Activated CD4-positive, alpha-beta T cell treated with anti-CD3 and anti-CD28 coated beads for 4 hours (primary cell): ENCODE results near the gene CD160.
"Not testable (repeated sequence)": the region's sequence is repeated elsewhere in the genome, so short reads cannot be mapped to it uniquely, and the experiment has no call there.

ENCODE experiments used
- DNase-seq, 2 donors: peaks; one replicate each; pipeline ENCODE4 v3.0.0-alpha.2; 2020

The CD160 gene

GRCh38 chr1:145759721-145760120 lies 40.4 kb downstream of the CD160 start:
- DNase-seq: no peak

DNA sequence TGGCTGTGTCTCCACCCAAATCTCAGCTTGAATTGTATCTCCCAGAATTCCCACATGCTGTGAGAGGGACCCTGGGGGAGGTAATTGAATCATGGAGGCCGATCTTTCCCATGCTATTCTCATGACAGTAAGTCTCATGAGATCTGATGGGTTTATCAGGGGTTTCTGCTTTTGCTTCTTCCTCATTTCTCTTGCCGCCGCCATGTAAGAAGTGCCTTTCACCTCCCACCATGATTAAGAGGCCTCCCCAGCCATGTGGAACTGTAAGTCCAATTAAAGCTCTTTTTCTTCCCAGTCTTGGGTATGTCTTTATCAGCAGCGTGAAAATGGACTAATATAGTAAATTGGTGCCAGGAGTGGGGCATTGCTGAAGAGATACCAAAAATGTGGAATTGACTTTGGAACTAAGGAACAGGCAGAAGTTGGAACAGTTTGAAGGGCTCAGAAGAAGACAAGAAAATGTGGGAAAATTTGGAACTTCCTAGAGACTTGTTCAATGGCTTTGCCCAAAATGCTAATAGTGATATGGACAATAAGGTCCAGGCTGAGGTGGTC lies 41.2 kb downstream of the CD160 start:
- not testable (repeated sequence) for DNase-seq

GRCh38 chr1:145761498-145761897 lies 42.2 kb downstream of the CD160 start:
- not testable (repeated sequence) for DNase-seq

DNA sequence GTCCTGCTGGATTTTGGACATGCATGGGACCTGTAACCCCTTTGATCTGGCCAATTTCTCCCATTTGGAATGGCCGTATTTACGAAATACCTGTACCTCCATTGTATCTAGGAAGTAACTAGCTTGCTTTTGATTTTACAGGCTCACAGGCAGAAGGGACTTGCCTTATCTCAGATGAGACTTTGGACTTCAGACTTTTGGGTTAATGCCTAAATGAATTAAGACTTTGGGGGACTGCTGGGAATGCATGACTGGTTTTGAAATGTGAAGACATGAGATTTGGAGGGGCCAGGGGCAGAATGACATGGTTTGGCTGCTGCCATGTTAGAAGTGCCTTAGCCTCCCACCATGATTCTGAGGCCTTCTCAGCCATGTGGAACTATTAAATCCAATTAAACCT lies 42.7 kb downstream of the CD160 start:
- not testable (repeated sequence) for DNase-seq

DNA sequence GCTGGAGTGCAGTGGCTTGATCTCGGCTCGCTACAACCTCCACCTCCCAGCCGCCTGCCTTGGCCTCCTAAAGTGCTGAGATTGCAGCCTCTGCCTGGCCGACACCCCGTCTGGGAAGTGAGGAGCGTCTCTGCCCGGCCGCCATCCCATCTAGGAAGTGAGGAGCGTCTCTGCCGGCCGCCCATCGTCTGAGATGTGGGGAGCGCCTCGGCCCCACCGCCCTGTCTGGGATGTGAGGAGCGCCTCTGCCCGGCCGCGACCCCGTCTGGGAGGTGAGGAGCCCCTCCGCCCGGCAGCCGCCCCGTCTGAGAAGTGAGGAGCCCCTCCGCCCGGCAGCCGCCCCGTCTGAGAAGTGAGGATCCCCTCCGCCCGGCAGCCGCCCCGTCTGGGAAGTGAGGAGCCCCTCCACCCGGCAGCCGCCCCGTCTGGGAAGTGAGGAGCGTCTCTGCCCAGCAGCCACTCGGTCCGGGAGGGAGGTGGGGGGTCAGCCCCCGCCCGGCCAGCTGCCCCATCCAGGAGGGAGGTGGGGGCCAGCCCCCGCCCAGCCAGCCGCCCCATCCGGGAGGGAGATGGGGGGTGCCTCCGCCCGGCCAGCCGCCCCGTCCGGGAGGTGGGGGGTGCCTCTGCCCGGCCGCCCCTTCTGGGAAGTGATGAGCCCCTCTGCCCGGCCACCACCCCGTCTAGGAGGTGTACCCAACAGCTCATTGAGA lies 45.1 kb downstream of the CD160 start:
- DNase-seq: not testable (repeated sequence)

DNA sequence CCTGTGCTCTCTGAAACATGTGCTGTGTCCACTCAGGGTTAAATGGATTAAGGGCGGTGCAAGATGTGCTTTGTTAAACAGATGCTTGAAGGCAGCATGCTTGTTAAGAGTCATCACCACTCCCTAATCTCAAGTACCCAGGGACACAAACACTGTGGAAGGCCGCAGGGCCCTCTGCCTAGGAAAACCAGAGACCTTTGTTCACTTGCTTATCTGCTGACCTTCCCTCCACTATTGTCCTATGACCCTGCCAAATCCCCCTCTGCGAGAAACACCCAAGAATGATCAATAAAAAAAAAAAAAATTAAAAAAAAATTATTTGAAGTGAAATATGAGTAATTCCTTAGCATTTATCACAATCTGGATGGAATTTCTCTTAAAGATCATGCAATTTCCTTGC lies 45.8 kb downstream of the CD160 start:
- DNase-seq: not testable (repeated sequence)

GRCh38 chr1:145765585-145766360 lies 46.5 kb downstream of the CD160 start:
- not testable (repeated sequence) for DNase-seq

- not testable (repeated sequence) for DNase-seq
Observed at GRCh38 chr1:145766926-145767325, 47.6 kb downstream of the CD160 start.

DNA sequence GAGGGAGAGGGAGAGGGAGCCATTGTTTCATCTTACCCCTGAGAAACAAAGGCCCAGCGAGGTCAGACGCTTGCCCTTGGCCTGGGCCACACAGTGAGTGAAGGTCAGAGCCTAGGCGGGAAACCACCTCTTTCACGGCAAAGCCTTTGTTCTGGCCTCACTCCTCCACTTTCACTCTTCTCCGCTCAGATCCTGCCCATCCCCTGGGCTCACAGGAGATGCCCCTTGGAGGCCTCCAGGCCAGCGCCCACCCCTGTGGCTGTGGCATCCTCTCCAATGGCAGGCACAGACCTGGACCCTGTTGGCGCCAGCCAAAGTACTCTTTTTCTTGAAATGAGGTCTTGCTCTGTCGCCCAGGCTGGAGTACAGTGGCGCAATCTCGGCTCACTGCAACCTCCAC lies 48.7 kb downstream of the CD160 start:
- not testable (repeated sequence) for DNase-seq

DNA sequence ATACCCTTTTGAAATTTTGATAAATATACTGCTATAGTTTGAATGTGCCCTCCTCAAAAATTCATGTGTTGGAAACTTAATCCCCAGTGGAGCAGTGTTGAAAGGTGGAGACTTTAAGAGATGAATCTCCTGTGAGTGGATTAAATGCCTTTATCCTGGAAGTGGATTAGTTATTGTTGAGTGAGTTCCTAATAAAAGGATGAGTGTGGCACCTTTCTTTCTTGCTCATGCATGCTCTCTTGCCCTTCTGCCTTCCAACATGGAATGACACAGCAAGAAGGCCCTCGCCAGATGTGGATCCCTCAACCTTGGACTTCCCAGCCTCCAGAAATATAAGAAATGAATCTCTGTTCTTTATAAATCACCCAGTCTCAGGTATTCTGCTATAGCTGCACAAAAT lies 51.8 kb downstream of the CD160 start:
- no peak for DNase-seq

DNA sequence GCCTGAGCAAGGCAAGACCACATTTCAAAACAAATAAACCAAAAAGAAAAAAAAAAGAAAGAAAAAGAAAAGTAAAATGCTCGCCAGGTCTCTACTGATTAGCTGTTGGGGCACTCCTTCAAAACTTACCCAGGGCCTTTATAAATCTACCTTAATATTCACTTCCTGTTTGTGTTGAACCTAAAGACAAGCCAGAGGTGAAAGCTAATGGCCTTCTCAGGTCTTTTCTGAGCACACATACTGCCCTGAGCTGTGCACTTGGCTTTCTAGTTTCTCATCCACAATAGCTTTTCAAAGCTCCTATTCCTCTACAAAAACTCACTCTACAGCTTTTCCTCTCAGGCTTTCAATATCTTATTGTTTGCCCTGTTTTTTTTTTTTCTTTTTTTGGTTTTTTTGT lies 54.1 kb downstream of the CD160 start:
- DNase-seq: no peak

DNA sequence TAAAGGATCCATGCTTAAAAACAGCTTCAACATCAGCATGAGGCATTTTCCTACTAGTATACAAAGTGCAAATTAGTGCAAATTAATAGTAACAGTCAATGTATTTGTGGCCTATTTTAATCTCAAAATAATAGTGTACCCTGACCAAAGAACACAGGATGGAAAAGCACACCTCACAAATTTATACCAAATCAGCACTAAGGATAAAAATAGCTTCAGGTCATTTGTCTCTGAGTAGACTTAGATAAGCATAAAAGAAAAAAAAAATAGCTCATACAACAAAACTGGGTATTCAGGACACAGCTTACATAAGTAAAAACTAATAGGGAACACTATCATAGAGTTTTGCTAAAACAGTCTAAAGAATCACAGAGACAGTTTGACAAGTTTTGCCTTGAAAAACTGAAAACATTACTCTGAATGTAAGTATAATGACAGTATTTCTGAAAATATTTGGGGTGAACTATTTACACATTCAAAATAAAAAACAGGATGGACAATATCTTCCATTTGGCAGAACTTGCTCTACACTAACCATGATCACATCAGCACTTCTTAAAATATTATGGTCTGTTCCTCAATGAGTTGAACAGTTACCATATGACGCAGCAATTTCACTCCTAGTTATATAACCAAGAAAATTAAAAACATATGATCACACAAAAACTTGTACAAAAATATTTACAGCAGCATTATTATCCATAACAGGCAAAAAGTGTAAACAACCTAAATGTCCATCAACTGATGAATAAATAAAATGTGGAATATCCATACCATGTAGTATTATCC lies 58.3 kb downstream of the CD160 start:
- DNase-seq: no peak

DNA sequence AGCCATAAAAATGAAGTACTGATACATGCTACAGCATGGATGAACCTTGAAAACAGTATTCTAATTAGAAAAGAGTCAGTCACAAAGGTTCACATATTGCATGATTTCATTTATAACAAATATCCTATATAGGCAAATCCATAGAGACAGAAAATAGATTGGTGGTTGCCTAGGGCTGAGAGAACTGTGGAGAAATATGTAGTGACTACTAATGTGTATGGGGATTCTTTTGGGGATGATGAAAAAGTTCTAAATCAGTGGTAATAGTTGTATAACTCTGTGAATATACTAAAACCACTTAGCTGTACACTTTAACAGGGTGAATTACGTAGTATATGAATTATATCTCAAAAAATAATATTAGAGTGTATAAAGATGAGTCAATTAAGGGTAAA lies 58.8 kb downstream of the CD160 start:
- DNase-seq: no peak

DNA sequence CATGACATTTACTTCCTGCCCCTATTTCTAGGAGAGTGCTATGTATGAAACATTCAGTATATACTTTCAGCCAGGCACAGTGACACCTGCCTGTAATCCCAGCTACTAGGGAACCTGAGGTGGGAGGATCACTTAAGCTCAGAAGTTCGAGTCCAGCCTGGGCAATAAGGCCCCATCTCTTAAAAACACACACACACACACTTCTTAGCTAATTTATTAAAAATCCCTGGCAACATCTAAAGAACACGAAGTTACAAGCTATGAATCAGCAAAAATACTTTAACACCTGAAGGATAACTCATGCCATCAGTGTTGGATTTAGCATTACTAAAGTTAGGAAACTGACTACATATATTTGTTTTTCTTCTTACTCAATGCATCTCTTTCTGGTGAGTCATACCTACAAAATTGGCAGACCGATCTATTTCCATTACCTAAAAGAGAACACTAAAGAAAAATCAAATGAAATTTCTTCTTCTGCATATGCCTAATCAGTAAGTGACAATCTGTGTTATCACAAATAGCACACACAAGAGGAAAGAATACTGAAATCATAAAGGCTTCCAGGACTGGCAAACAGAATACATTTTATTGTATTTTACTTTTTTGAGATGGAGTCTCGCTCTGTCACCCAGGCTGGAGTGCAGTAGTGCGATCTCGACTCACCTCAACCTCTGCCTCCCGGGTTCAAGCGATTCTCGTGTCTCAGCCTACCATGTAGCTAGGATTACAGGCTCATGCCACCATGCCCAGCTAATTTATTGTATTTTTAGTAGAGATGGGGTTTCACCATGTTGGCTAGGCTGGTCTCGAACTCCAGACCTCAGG lies 63.2 kb downstream of the CD160 start:
- DNase-seq: no peak

DNA sequence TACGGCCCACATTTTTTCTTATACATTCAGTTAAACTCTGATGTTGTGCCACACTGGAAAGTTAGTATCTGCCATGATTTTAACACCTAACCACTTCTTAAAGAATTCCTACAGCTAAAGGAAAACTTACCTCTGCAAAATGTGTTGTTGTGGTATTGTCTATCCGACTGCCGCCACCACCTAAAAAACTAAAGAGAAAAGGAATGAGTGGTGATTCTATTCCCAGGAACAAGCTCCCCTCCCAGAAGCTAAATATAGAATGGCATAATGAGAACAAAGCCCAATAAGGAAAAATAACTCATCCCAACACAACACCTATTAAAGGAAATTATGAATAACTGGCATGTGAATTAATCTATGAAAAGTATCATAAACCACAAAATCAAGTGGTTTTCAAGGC lies 65.1 kb downstream of the CD160 start:
- DNase-seq: no peak

- DNase-seq: no peak
Observed at GRCh38 chr1:145785547-145785946, 66.2 kb downstream of the CD160 start.

DNA sequence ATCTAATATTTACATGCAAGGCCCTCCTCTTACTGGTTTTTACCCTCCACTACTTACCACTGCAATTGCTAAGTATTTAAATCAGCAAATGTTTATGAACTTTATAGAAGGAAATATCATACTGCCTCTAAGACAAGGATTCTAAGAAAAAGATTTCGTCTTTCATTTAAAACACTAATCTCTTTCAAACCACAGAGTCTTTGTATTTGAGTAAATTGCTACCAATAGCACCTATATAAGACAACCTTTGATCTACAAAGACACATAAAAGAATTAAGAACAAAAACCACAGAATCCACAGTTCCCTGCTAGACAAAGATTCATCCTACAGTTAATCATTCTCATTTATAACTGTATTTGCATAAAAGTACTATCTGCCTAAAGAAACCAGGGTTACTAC lies 67.0 kb downstream of the CD160 start:
- no peak for DNase-seq

DNA sequence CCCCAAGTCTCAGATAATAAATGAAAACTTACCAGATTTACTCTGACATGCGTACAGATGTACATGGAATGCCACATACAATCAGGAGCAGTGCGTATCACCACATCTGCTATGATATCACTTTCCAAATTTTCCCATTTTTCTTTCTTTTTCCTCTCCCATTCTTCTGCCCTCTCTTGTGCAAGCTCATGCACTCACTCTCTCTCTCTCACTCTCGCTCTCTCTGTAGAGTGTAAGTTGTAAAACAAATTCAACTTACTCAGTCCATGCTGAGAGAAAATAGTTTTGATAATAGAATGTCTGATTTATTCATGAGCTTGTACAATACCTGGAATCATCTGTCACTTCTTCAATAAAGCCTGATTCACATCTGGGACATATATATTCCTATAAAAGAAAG lies 69.3 kb downstream of the CD160 start:
- no peak for DNase-seq
